Measurements from ENCODE around the gene COQ3. TPM values are rescaled to one million over a fixed set of nuclear protein-coding genes. Genes with fewer than 3 reads are reported as not detected.

COQ3 gene
- polyA plus RNA-seq, 2 of the 4 experiments (the other 2 are of a cell fraction) = 13.1 to 17.2 TPM

- Histone ChIP-seq H3K9me3 (no peaks in the 10 kb centered on the region), H3K4me2 (peak overlapping the region; percentile 76), H3K4me1 (peaks cover 4% of the 10 kb centered on the region; the same call in 1 of the 3 replicates), H3K27ac (peak overlapping the region; percentile 83 to 95), H3K4me3 (peak overlapping the region; percentile 59)
- WGBS (ENCODE audit: missing lambda C conversion rate) = 39% methylated on average over 2 of the region's 2 CpGs
- ChIA-PET POLR2A (interaction anchor here (0.6 to 1.7 kb wide), 11 partner anchors 9 to 468 kb away, joined by 3 to 13 read pairs (median 4); partner anchors contain the start of genes CCNC, FAXC and PNISR), CTCF (interaction anchor here (1.3 to 1.6 kb wide), 5 partner anchors 12 to 63 kb away, joined by 3 to 5 read pairs (median 4); no protein-coding TSS in a partner anchor)
- DNase-seq (ENCODE audit: low read depth in 1 of 2, low spot score in 1 of 2) = no peak
- no peak for FAIRE-seq
- TF ChIP-seq, protein P1, sequence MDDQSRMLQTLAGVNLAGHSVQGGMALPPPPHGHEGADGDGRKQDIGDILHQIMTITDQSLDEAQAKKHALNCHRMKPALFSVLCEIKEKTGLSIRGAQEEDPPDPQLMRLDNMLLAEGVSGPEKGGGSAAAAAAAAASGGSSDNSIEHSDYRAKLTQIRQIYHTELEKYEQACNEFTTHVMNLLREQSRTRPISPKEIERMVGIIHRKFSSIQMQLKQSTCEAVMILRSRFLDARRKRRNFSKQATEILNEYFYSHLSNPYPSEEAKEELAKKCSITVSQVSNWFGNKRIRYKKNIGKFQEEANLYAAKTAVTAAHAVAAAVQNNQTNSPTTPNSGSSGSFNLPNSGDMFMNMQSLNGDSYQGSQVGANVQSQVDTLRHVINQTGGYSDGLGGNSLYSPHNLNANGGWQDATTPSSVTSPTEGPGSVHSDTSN (IDR thresholded peaks at IDR 0.05) = no peak
- TF ChIP-seq CEBPB (IDR thresholded peaks at IDR 0.05) (no peak), KDM1A (IDR thresholded peaks at IDR 0.05; ENCODE audit: low read depth) (no peak), ZNF302 (CRISPR knock-in tag; IDR thresholded peaks at IDR 0.05) (no peak), CHD2 (IDR thresholded peaks at IDR 0.05; ENCODE audit: low read length, partially characterized antibody) (no peak)
- ATAC-seq = peak; percentile 13 to 26; a peak in 3 of 6 replicates
Measured at GRCh38 chr6:99393366-99393697, 663 bp downstream of the COQ3 start.

- Histone ChIP-seq H3K4me3 (no peak overlapping the region), H3K9me3 (no peaks in the 10 kb centered on the region), H3K4me2 (no peak overlapping the region), H3K27ac (no peak overlapping the region), H3K4me1 (peaks cover 4% of the 10 kb centered on the region; the same call in 1 of the 3 replicates)
- ChIA-PET CTCF (no interaction called here), POLR2A (no interaction called here)
- DNase-seq (ENCODE audit: low read depth in 1 of 2, low spot score in 1 of 2) = no peak
- no peak for ATAC-seq
- peak; percentile 74 for TF ChIP-seq ZC3H11A (IDR thresholded peaks at IDR 0.05)
- no peak for TF ChIP-seq HOXA7 (CRISPR knock-in tag; IDR thresholded peaks at IDR 0.05)
- no peak for TF ChIP-seq TFCP2L1 (CRISPR knock-in tag; IDR thresholded peaks at IDR 0.05)
- no peak for TF ChIP-seq CHD4 (IDR thresholded peaks at IDR 0.05; ENCODE audit: borderline replicate concordance)
- no peak for TF ChIP-seq TP53 (CRISPR knock-in tag; IDR thresholded peaks at IDR 0.05)
- no peak for TF ChIP-seq RFX5 (IDR thresholded peaks at IDR 0.05)
- TF ChIP-seq KDM1A (IDR thresholded peaks at IDR 0.05; ENCODE audit: low read depth) = no peak
- no peak for TF ChIP-seq MYC (IDR thresholded peaks at IDR 0.05; ENCODE audit: borderline replicate concordance, low read length)
- whole genome bisulfite sequencing (ENCODE audit: missing lambda C conversion rate) = 81% methylated on average over 3 of the region's 3 CpGs
- no peak for FAIRE-seq
Measured at GRCh38 chr6:99390896-99391295, 3.1 kb downstream of the COQ3 start.

- Histone ChIP-seq H3K9me3 (no peaks in the 10 kb centered on the region), H3K27ac (no peak overlapping the region), H3K4me2 (no peak overlapping the region), H3K4me1 (no peaks in the 10 kb centered on the region), H3K4me3 (no peak overlapping the region)
- WGBS (ENCODE audit: missing lambda C conversion rate) = 86% methylated on average over 3 of the region's 3 CpGs
- CTCF ChIA-PET = interaction anchor here (1.5 kb wide), 1 partner anchor 50 kb away, joined by 3 read pairs; no protein-coding TSS in a partner anchor
- TF ChIP-seq ZC3H11A (IDR thresholded peaks at IDR 0.05) (no peak), NPAS2 (CRISPR knock-in tag; IDR thresholded peaks at IDR 0.05; ENCODE audit: borderline replicate concordance) (no peak), POLR2A (IDR thresholded peaks at IDR 0.05; ENCODE audit: low read length) (no peak), TFCP2L1 (CRISPR knock-in tag; IDR thresholded peaks at IDR 0.05) (no peak), RCOR1 (IDR thresholded peaks at IDR 0.05; ENCODE audit: low read depth, low read length) (no peak), KDM1A (IDR thresholded peaks at IDR 0.05; ENCODE audit: low read depth) (no peak), ZNF302 (CRISPR knock-in tag; IDR thresholded peaks at IDR 0.05) (no peak), PHF8 (IDR thresholded peaks at IDR 0.05; ENCODE audit: borderline replicate concordance, low read depth) (no peak), CEBPB (IDR thresholded peaks at IDR 0.05) (no peak), BHLHE40 (IDR thresholded peaks at IDR 0.05; ENCODE audit: low read depth, low read length) (no peak), JUNB (IDR thresholded peaks at IDR 0.05) (no peak)
- TF ChIP-seq, protein P2, sequence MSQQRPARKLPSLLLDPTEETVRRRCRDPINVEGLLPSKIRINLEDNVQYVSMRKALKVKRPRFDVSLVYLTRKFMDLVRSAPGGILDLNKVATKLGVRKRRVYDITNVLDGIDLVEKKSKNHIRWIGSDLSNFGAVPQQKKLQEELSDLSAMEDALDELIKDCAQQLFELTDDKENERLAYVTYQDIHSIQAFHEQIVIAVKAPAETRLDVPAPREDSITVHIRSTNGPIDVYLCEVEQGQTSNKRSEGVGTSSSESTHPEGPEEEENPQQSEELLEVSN (IDR thresholded peaks at IDR 0.05; ENCODE audit: borderline replicate concordance, low read depth) = no peak
- TF ChIP-seq, protein P3, sequence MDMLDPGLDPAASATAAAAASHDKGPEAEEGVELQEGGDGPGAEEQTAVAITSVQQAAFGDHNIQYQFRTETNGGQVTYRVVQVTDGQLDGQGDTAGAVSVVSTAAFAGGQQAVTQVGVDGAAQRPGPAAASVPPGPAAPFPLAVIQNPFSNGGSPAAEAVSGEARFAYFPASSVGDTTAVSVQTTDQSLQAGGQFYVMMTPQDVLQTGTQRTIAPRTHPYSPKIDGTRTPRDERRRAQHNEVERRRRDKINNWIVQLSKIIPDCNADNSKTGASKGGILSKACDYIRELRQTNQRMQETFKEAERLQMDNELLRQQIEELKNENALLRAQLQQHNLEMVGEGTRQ (IDR thresholded peaks at IDR 0.05) = no peak
- POLR2A ChIA-PET = no interaction called here
- FAIRE-seq (no peak), ATAC-seq (no peak), DNase-seq (ENCODE audit: low read depth in 1 of 2, low spot score in 1 of 2) (no peak)
Measured at GRCh38 chr6:99384507-99384906, 9.5 kb downstream of the COQ3 start.
